ENCODE results near the gene LAMTOR4.
A peak's percentile ranks its signal among the peaks of the same experiment; 100 is the strongest.
"Not testable (repeated sequence)": the region's sequence is repeated elsewhere in the genome, so short reads cannot be mapped to it uniquely, and the experiment has no call there.

The LAMTOR4 gene

DNA sequence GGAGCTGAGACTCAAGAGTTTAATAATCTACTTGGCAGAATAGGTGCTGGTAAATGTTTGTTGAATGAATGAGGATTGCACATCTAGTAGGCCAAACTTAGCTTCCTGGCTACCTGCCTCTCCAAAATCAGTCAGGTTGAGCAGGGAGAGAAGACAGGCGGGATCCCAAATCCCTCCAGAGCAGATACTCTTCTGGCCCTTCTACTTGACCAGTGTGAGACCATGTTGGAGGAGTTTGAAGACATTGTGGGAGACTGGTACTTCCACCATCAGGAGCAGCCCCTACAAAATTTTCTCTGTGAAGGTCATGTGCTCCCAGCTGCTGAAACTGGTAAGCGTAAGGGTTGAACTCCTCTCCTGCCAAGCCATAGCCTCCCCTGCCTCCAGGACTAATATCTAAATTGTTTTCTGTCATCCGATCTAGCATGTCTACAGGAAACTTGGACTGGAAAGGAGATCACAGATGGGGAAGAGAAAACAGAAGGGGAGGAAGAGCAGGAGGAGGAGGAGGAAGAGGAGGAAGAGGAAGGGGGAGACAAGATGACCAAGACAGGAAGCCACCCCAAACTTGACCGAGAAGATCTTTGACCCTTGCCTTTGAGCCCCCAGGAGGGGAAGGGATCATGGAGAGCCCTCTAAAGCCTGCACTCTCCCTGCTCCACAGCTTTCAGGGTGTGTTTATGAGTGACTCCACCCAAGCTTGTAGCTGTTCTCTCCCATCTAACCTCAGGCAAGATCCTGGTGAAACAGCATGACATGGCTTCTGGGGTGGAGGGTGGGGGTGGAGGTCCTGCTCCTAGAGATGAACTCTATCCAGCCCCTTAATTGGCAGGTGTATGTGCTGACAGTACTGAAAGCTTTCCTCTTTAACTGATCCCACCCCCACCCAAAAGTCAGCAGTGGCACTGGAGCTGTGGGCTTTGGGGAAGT, 24.2 kb upstream of the LAMTOR4 start:
- no peak for DNase-seq

GRCh38 chr7:100126239-100126930, 22.3 kb upstream of the LAMTOR4 start:
- no peak for DNase-seq

GRCh38 chr7:100126931-100127865, 21.5 kb upstream of the LAMTOR4 start, which contains the start of gene MBLAC1:
TSS of gene MBLAC1 (plus strand) at chr7:100126967. CDS start at chr7:100127396, 429 bp downstream.
- peak; percentile 89 for DNase-seq

DNA sequence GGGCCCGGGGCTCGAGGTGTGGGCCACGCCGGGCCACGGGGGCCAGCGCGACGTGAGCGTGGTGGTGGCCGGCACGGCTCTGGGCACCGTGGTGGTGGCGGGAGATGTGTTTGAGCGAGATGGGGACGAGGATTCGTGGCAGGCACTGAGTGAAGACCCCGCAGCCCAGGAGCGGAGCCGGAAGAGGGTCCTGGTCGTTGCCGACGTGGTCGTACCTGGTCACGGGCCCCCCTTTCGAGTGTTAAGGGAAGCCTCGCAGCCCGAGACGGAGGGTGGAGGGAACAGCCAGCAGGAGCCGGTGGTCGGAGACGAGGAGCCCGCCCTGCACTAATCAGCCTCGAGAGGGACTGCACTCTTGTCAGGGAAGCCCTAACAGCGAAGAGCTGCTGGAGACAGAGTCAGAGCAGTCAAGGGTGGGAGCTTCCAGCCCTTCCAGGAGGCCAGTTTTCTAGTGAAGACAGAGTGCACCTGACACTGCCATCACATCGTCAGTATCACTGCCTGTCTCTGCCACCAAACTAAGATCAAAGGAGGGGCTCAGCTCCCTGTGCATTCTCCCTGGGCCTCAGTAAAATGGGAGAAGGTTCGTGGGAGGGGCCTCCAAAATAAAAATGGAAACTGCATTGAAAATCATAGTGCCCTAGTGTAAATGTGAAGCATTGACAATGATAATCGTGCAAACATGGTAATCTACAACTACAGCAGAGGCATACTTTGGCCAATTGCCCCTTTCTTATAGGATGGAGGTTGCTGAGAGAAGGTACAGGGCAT, 20.7 kb upstream of the LAMTOR4 start:
- peak; percentile 26 for DNase-seq

- DNase-seq = no peak
These were observed 20.1 kb upstream of the LAMTOR4 start for GRCh38 chr7:100128637-100128963.

DNA sequence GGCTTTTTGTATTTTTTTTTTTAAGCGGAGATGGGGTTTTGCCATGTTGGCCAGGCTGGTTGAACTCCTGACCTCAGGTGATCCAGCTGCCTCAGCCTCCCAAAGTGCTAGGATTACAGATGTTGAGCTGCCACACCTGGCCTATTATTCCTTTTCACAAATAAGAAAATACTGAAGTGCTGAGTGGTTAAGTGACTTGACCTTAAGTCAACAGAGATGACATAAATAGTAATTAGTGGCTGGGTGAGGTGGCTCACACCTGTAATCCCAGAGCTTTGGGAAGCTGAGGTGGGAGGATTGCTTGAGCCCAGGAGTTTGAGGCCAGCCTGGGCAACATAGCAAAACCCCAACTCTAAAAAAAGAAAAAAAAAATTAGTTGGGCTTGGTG, 18.5 kb upstream of the LAMTOR4 start:
- not testable (repeated sequence) for DNase-seq

- DNase-seq = peak; percentile 85
These were observed 17.9 kb upstream of the LAMTOR4 start for GRCh38 chr7:100130608-100131453.

DNA sequence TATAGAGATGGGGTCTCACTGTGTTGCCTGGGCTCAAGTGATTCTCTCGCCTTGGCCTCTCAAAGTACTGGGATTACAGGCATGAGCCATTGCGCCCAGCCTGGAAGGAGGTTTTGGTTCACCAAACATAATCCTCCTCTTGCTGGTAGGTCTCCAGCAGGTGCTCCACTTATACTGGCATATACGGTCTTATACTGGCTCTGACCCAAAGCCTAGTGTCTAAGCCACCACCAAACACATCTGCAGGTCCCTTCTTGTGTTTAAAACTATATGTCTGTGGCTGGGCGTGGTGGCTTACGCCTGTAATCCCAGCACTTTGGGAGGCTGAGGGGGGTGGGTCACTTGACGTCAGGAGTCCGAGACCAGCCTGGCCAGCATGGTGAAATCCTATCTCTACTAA, 16.6 kb upstream of the LAMTOR4 start:
- DNase-seq = no peak

DNA sequence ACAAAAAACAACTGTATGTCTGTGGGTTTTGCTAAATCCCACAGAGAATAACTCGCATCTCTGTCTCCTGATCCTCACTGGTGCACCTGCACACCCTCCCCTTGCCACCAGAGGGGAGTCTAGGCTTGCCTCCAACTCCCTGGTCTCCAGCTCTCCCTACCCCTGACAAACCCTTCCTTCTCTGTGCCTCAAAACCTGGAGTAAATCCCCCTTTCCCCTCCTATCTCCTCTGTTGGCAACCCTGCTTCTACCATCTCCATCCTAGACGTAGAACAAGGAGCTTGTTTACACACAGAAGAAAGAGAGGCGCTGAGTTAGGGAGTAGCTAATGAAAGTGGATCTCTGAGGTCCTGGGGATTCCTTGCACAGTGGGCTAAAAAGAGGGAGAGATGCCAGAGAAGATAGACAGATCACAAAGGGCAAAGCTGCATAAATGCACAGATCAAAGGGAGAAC, 16.0 kb upstream of the LAMTOR4 start:
- peak; percentile 69 for DNase-seq

GRCh38 chr7:100137851-100138760, 10.6 kb upstream of the LAMTOR4 start:
- DNase-seq = no peak

- no peak for DNase-seq
These were observed 7.2 kb upstream of the LAMTOR4 start for GRCh38 chr7:100141555-100141949.

DNA sequence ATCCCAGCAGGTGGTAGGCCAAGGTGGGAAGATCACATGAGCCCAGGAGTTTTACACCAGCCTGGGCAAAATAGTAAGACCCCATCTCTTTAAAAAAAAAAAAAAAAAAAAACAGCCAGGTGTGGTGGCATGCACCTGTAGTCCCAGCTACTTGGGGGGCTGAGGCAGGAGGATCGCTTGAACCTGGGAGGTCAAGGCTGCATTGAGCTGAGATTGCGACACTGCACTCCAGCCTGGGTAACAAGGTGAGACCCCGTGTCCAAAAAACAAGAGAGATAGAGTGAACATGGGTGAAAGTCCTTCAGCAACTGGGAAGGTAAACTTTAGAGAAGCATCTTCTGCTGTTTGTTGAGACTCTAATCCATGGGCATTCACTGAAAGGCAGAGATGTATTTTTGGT, 6.3 kb upstream of the LAMTOR4 start:
- no peak for DNase-seq

- DNase-seq = not testable (repeated sequence)
These were observed 2.4 kb upstream of the LAMTOR4 start for GRCh38 chr7:100146350-100146749.

DNA sequence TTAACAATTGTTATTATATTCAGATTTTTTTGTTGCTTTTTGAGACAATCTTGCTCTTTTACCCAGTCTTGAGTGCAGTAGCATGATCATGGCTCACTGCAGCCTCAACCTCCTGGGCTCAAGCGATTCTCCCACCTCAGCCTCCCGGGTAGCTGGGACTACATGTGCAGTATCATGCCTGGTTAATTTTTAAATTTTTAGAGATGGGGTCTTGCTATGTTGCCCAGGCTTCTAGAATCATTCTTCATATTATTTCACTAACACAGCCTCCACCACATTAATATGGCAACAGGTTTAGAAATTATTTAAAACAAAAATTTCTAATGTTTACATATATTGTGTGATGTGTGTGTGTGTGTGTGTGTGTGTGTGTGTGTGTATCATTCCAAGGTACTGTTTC, 1.4 kb upstream of the LAMTOR4 start:
- no peak for DNase-seq

DNA sequence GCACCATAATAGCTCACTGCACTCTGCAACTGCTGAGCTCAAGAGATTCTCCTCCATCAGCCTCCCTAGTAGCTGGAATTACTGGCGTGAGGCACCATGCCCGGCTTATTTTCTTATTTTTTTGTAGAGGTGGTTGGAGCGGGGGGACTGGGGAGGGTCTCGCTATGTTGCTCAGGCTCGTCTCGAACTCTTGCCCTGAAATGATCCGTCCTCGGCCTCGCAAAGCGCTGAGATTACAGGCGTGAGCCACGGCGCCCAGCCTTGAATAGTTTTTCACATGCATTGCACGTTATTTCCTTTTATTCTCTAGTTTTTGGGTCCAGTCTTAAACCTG, 526 bp upstream of the LAMTOR4 start:
- no peak for DNase-seq

DNA sequence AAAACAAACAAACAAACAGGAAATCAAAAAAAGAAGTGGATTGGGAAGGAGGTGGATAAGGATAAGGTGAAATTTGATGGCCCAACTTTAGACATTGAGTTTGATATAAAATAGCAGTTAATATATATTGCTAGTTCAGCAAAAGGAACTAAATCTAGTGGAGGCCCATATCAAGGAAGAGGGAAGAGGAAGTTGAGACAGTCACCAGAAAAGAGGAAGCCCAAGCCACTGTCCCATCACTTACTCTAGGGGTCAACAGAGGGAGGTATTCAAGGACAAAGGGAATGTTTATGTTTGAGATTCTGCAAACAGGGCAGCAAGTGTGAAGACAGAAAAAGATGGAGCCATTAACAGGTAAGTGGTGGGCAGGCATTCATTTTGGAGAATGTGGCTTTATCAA, 3.7 kb downstream of the LAMTOR4 start:
- DNase-seq = no peak

- no peak for DNase-seq
These were observed 4.4 kb downstream of the LAMTOR4 start for GRCh38 chr7:100152937-100153666.

GRCh38 chr7:100153708-100154535, 5.2 kb downstream of the LAMTOR4 start:
- DNase-seq = no peak

Data from activated naive CD4-positive, alpha-beta T cell treated with anti-CD3 and anti-CD28 coated beads, Interleukin-2, amount 50 U/mL, for 16 hours (primary cell).